Measurements from ENCODE around the gene BANF2.
"Not testable (repeated sequence)": the region's sequence is repeated elsewhere in the genome, so short reads cannot be mapped to it uniquely, and the experiment has no call there.

Gene BANF2

DNA sequence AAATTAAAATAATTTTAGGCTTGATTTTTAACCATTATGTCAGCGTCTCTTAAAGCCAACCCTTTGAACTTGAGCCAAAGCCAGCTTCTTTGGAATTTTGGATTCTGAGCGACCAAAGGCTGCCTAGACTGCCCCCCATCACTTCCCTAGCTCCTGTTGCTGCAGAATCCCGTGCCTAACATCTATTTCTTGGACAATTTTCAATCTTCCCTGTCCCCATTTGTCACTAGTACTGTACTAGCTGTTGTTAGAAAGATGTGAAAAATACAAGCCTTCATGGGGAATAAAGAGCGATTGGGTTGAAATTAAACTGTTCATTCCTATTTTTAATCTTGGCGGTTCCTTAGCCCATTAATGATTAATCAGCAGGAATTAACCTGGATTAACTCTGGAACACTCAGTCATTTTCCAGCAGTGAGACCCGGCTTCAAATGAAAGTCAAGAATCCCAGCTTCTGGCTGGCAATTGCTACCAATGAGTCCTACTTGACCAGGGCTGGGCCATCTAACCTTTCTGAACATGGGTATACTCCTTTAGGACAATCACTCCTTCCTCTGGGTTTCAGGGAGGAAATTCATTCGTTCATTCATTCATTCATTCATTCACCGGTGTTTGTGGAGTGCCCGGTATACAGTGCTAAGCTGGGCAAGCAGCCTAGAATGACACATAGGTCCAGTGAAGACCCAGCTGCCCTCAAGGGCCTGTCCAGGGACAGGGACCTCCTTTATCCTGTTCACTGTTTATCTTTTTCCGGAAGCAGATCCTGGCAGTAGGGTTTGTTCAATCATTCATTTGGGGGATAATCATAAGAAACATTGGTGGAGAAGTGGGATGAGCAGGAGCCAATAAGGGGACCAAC is 16.3 kb upstream of the BANF2 start:
- no peak for DNase-seq (ENCODE audit: low read depth)

DNA sequence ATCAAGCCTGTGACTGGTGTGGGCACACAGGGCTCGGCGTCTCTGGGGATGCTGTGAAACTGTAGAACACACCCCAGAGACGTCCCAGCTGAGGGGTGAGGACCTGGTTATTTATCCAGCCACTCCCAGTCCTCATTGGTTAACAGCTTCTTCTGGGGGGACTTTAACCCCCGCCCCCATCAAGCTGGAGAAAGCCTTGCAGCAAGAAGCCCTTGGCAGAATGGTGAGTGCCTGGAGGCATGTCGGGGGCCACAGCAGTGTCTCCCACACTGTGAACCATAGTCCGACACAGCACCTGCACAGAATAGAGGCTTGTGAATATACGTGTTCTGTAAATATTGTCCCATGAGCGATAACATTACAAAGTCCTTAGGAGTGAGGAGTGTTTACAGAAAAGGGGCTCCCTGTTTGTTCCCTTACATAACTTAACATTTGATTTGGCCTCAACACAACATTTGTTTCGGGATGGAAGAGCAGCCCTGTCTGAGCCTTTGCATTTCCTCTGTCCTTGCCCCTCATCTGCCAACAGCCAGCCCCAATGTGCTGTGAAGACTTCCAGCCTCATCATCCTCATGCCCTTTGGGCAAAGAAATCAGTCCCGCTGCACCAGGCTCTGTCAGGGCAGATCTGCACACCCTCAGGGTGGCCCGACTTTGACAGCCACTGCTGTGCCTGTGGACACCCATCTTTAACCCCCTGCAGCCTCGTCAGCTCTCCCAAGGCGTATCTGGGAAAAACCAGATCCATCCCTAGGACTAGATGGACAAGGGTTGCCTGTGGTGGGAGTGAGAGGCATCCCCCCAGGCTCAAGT is 15.5 kb upstream of the BANF2 start:
- DNase-seq (ENCODE audit: low read depth): no peak

DNA sequence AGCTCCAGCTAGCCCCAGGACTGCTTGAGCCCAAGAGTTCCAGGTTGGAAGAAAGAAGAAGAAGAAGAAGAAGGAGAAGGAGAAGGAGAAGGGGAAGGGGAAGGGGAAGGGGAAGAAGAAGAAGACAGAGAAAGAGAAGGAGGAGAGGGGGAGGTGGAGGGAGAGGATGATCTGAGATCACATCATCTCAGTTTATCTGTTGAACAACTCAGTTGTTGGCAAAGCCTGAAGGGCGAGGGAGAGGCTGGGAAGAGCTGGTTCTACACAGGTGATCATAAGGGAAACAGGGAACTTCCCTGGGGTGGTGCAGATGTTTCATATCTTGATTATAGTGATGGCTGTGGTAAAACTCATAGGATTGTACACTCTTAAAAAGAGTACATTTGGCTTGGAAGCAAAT is 14.6 kb upstream of the BANF2 start:
- DNase-seq (ENCODE audit: low read depth): no peak

DNA sequence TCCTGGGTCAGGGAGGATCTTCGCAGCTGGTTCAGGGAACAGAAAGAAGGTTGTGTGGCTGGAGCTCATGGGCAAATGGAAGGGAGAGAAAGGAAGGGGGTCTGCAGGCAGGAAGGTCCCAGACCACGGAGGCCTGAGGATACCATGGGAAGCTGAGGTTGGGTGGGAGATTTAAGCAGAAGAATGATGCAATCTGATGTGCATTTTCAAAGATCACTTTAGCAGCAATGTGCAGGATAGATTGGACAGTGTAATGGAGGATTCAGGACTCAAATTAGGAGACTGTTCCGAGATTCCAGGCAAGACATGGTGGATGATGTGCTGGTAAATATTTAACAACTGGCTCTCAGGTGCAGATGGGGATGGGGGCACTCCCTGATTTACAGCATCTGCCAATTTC is 12.0 kb upstream of the BANF2 start:
- no peak for DNase-seq (ENCODE audit: low read depth)

DNA sequence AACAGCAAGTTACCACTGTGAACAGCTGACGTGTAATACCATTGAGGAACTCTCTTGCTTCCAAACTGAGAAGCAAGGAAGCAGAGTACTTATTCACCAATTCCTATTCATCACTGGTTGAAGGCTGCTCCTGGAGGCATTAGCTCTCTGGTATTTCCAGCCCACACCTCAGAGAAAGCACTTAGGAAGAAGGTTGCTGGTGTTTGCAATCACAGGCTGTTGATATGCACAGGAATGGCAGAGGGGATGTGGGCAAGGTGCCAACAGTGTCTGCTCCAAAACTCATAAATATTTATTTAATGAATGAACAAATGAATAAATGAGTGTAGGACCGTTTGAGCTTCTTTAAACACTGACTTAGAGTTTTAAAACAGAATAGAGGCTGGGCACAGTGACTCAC is 10.8 kb upstream of the BANF2 start:
- no peak for DNase-seq (ENCODE audit: low read depth)

DNA sequence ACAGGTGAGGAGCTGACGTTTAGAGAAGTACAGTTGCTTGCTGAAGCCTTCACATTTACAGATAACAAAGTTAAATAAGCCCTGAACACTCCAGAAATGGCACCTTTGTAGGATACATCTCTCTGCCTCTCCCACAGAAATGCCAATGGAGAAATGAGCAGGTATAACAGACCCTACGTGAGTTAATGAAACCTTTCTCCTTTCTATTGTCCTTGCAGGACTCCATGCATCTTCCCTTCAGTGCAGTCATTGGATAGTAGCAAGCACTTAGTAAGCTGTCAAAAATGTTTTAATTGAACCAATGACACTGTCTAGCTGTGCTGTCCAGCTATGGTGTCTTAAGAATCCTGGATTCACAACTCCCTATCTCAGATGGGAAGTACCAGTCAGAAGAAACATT is 9.6 kb upstream of the BANF2 start:
- no peak for DNase-seq (ENCODE audit: low read depth)

DNA sequence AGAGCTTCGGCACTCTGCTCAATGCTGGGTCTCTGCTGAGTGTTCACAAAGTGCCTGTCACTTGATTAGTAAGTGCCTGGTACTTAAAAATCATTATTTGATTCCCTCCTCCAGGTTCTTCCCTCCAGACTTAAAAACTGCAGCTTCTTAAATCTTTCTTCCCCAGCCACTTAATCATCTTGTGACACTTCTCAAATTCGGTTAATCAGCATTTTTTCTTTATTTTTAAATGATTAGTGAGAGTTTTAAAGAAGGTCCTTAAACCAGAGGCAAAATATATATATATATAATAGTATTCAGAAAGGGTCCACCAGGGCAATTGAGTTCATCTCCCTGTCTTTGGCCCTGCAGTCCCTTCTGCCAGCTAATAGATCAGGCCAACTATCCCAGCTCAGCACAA is 8.0 kb upstream of the BANF2 start:
- DNase-seq (ENCODE audit: low read depth): no peak

DNA sequence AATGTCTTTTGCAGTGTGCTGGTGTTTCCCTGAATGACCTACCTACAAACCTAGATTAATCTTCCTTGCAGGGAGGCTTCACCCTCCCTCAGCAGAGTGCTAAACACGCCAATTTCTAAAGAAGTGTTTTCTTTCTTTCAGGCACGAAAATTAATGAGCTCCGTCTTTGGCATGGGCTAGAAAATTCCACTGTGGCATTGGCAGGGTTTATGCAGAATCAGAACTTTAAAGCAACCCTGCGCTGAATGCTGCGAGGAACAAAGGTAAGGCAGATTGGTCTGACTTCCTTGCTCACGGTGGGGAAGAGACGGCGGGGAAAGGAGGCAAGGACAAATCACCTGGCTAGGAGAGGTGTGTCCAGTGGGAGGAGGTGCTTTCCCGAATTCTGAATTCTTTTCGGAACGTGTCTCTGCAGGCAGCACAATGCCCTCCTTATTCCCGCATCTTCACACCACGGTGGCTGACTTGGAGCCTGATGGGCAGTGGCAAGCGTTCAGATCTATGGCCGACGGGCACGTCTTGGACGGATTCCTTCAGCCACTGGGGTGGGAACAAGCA is 6.2 kb upstream of the BANF2 start:
- DNase-seq (ENCODE audit: low read depth): no peak

DNA sequence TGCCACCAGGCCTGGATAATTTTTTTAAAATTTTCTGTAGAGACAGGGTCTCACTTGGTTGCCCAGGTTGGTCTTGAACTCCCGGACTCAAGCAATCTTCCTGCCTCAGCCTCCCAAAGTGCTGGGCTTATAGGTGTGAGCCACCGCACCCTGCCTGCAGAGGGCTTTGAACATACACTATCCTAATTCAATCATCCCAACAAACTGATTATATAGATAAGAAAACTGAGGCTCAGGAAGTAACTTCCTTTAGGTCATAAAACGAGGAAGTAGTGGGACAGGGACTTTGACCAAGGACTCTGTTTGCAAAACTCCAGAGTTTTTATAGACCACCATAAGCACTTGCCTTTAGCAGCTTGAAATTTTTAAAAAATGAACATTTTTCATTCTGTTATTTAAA is 5.0 kb upstream of the BANF2 start:
- DNase-seq (ENCODE audit: low read depth): no peak

DNA sequence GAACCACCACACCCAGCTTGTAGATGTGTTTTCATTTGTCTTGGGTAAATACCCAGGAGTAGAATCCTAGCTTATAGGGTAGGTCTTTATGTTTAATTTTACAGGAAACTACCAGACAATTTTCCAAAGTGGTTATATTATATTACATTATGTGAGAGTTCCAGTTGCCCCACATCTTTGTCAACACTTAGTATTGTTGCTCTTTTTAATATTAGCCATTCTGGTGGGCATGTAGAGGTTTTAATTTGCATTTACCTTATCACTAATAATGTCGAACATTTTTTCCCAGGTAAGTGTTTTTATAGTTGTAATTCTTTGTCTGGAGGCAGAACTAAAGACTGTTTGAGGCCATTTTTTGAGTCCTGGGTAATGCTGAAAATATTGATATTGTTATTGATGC is 3.5 kb upstream of the BANF2 start:
- no peak for DNase-seq (ENCODE audit: low read depth)

DNA sequence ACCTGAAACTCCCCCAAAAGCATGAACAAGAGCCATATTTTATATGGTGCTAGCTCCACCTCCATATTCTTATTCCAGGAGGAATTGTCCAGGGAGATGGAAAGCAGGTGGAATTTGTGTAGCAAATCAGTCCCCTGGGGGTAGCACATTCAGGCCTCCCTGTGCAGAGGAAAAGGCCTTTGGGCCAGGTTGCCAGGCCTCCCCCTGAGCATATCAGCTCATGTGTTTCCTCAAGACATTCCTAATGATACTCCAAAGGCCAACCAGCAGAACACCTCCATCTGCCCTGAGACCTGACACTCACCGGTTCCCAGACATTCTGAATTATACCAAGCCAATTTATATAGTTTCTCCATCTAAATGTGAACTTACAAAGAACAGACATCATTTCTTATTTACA is 2.6 kb upstream of the BANF2 start:
- no peak for DNase-seq (ENCODE audit: low read depth)

DNA sequence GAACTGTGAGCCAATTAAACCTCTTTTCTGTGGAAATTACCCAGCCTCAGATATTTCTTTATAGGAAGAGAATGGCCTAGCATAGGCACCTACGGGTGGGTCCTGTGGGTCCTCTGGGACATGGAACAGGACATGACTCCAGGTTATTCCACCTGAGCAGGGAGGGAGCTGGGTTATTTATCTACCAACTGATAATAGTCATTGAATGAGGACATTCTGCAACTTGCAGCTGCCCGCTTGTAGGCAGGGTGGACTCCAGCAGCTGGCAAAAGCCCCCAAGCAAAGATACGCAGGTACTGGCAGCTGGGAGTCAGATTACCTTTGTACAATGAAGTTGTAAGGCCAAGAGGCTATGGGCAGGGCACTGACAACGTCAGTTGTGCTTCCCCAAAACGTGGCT is 1.4 kb upstream of the BANF2 start:
- no peak for DNase-seq (ENCODE audit: low read depth)

DNA sequence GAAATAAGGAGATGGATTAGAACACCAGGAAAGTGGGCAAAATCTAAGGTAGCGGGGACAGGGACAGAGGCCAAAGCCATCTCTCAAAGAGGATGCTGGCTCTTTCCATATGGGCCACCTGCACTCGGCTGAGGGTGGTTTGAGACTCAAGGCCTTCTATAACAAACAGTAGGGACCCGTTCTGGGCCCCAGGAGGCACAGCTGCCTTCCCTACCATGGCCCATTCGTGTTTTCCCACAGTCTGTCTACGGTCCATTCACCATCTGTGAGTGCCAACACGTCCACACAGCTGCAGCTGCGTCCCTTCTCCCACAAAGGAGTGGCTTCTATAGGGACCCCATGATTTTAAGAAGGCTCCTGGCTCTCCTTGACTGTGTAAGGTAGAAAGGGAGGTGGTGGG is 871 bp downstream of the BANF2 start:
- DNase-seq (ENCODE audit: low read depth): no peak

DNA sequence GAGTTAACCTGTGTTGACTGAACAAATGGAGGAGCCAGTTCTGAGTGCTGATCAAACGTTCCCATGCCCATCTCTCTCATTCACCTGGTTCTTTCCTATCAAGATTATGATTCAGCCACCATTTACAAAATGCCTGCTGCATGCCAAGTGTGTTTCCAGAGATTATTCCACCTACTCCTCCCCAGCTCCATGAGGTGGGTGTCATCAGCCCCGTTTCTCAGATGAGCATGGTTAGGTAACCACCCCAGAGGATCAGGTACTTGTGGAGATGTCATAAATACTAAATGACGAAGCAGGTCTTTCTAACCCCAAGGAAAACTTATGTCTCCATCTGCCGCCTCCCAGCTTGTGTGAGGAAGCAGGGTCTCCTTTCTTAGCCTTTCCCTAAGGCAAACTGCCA is 2.1 kb downstream of the BANF2 start:
- DNase-seq (ENCODE audit: low read depth): no peak

DNA sequence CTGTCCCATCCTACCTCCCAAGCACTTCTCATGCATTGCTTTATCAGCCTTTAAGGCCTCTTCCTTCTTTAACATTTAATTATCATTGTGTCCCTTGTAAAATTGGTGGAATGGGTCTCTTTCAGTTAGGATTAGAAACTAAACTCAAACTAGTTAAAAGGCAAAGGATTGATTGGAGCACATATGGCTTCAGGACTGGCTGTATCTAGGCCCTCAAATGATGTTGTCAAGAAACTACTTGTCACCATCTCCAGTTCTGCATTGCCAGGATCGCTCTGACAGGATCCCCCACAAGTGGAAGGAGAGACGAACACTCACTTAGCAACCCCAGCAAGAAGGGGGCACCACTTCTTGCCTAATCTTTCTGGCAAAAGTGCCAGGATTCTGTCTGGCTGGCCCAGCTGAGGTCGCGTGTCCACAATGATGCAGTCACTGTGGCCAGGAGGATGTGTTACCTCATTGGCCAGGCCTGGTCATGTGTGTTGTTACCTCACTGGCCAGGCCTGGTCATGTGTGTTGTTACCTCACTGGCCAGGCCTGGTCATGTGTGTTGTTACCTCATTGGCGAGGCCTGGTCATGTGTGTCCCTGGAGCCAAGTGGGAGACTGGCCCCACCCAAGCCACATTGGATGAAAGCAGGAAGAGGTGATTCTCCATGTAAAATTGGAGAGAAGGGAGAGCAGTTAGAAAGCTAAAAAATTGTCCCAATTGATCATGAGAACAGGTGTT is 5.0 kb downstream of the BANF2 start:
- DNase-seq (ENCODE audit: low read depth): no peak

DNA sequence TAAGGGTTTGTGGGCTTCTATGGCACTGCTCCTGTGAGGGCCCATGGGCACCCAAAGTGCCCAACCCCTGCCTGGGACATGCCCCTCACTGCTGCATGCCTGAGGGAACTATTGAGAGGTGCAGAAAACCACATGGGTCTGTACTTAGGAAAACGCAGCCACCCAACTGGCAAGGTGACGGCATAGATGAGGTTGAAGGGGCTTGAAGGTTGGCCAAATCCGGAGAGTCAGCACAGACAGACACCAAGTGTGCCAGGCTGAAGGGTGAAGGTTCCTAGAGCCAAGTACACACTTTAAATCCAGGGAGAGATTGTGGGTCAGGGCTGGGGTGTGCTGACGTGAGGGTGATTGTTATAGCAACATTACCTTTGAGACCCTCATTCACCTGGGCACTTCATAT is 6.2 kb downstream of the BANF2 start:
- DNase-seq (ENCODE audit: low read depth): no peak

DNA sequence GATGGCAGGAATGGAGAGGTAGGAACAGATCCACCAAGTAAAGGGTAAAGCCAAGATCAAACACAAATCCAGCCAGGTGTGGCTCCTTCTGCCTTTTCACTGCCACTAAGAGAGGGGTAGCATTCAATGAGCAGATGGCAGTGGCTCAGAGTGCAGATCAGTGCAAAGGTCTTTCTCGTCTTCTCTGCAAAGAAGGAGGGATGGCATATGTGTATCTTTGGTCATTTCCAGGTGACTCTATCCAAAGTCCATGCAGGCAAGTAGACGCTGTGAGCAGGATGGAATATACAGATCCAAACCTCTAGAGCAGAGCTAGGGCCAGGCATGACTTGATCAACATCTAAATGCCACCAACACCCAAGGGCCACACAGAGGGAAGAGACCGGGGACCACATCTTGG is 6.9 kb downstream of the BANF2 start:
- DNase-seq (ENCODE audit: low read depth): no peak

DNA sequence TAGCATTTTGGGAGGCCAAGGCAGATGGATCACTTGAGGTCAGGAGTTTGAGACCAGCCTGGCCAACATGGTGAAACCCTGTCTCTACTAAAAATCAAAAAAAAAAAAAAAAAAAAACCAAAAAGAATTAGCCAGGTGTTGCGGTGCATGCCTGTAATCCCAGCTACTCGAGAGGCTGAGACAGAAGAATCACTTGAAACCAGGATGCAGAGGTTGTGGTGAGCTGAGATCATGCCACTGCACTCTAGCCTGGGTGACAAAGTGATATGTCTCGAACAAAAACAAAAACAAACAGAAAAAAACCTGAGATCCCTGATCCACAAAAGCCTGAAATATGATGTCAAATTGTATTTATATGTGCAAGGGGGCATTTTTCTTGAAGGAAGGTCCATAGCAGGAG is 8.2 kb downstream of the BANF2 start:
- DNase-seq (ENCODE audit: low read depth): not testable (repeated sequence)

DNA sequence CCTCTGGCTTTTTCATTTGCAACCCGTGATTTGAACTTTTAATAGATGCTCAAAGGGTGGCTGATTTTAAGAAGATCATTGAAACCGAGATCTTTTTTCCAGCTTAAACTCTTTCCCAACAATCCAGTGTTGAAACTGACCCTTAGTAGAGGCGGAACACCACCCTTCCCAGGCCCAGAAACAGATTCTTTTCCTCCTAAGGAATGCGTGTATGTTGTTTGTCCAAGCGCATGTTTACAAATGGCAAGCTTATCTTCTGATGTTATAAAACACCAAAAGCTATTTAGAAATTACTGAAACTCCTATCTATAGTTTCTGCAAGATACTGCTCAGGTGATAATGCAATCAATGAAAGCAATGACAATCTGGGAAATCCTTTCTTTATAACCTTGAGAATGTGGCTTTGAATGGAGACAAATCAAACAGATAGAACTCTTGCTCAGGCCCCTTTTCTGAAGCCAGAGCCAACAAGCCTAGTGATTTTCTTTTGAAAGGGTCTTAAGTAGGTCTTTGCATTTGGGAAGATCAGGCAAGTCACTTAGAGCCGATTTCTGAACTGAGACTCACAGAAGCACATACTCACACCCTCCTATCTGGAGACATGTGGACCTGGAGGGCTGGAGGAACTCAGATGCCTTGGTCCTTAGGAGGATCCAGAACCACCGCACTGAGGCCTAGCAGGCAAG is 9.1 kb downstream of the BANF2 start:
- DNase-seq (ENCODE audit: low read depth): no peak

DNA sequence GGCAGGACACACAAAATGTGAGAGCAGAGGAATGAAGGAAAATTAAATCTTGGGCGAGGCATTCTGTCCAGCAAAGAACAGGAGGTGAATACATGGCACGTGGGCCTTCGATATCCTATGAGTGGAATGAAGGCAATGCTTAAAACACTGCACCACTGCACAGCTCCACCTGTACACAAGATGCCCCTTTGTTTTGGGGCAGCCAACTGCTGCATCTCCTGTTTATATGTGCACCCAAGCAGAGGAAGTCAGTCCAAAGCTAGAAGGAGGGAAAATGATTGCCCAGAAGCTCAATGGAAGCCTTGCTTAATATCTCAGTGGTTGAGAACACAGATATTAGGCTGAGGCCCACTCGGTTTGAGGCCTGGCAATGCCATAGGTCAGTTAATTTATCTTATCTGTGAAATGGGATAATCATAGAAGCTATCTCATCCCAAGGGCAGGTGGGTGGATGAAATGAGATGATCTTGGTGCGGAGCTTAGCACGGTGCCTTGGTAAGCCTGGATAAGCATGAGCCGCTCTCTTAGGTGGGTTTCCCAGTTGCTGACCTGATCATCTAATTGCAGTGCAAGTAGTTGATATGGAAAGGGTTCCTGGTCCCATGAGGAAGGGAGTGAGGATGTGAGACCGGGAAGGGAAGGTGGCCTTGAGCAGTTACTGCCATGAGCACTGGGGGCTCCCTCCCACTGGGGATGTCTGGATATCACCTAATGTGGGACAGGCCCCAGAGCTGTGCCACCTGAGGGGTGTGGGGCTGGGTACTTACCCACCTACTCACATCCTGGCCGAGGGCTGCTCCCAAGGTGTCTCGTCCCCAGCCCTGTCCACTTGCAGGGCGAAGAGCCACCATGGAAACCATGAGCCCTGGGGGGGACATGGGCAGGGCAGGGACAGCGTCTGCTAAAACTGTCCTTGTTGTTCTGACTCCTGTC is 9.9 kb downstream of the BANF2 start:
- no peak for DNase-seq (ENCODE audit: low read depth)
